GM19025 (cell line): ENCODE measurements around the gene FOXM1.

Experiments used
- ATAC-seq: cut with Tn5 transposase; IDR thresholded peaks from one replicate; pipeline ENCODE4 v1.9.1; 2021; ENCODE audit warnings: mild to moderate bottlenecking, low read depth, moderate library complexity; ENCODE audit not compliant: unreplicated experiment

FOXM1 gene

DNA sequence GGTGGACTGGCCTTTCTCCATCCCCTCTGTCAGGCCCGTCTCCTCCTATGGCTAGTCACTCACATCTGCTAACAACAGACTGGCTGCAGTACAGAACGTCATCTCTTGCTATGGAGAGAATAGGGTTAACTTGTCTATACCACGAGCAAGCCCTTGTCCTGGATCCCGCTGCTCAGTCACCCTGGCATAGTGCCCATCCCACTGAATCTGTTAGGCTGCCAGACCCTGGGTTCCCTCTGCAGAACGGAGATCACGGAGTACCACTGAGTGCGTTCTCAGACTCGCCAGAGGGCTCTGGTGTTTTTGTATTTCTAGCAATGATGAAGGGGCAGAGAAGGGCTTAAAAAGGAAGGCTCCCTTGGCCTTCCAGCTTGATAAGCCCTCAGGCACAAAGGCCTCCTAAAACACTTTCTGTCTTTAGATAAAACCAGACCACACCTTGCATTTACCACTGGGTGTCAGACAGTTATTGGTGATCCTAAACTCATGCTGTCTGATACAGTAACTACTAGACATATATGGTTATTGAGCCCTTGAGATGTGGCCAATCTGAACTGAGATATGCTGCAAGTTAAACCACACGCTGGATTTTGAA, 35.8 kb downstream of the FOXM1 start:
- no peak for ATAC-seq

DNA sequence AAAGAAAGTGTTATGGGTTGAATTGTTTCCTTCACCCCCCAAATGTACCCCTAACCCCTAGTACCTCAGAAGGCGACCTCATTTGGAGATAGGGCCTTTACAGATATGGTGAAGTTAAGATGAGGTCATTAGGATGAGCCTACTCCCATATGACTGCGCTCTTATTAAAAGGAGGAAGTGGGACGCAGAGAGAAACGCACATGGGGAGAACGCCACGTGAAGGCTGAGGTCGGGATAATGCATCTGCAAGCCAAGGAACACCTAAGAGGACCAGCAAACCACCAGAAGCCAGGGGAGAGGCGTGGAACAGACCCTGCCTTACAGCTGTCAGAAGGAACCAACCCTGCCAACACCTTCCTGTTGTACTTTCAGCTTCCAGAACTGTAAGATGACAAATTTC, 40.4 kb downstream of the FOXM1 start:
- no peak for ATAC-seq

DNA sequence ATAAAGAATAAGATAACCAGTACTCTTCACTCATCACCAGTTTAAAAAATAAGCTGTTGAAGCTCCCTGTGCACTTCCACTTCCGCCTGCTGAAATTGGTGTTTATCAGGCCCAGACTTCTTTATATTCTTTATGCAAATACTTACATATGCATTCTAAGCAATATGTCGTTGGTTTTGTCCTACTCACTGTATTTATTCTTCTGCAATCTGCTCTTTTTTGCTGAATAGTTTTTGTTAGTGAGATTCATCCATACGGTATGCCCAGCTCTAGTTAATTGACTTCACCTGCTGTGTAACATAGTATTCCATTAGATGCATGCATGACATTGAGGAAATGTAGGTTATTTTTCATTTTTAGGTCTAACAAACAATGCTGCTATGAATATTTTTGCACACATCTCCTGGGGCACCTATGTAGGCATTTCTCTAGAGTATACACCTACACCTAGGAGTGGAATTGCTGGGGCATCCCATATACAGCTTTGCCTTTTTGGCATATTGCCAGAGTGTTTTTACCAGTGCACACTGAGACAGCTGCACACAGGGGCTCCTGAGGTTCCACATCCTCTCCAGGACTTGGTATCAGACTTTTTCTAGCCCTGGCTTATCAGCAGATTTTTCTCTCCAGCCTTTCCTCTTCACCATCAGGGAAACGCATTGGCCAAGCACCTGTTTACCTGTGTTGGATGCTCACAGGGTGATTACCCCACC, 41.1 kb downstream of the FOXM1 start:
- no peak for ATAC-seq

DNA sequence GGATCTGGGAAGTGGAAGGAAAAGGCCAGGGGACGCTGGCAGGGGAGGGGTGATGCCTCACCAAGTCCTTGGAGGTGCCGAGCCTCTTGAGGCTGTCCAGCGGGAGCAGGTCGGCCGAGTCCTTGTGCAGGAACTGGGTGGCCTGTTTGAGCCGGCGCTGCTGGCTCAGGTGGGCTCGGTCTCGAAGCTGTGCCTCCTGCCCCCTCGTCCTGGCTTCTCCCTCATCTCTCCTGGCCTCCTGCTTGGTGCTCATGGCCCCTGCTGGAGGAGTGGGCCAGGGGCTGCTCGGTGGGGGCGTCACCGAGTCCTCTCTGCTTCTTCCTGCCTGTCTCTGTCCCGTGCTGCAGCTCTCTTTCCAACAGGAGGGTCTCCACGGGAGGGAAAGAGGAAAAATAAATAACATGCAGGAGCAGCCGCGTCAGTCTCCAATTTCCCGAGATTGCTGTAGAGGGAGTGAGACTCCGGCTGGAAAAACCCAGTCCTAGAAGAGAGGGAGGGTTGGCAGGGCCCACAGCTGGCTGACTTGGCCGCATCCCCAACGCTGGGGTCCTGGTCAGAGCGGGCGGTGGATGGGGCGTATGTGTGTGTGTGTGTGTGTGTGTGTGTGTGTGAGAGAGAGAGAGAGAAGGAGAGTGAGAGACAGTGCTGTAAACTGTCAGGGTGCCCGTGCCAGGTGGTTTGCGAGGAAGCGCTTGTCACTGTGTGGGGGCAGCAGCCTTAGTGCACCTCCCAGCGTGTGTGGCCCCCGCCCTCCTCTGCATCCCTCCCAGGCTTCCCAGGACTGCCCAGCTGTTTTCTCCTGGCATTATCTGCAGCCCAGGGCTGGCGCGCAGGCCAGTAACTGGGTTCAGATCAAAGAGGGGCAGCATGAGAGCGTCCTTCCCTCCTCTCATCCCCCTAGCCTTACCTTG, 42.1 kb downstream of the FOXM1 start, which contains the start of gene NRIP2:
Gene NRIP2, minus strand, starts transcription at position 455 of the 911 bp plus-strand sequence. Its CDS starts 52 bp downstream, at position 403.
- no peak for ATAC-seq

DNA sequence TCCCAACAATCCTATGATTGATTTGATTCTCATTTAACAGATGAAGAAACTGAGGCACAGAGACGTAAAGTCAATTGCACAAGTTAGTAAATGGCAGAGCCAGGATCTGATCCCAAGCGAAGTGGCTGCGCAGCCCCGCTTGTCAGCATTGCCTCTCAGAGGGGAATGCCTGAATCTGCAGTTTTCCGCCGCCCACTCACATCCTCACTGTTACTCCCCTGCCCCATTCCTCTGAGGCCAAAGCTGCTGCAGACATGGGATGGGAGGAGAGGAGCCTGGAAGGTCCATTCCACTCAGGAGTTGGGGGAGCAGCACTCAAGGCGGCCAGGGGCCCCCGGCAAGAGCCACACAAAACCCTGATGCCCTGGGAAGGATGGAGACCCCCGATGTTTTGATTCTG, 43.2 kb downstream of the FOXM1 start:
- ATAC-seq, result no peak

DNA sequence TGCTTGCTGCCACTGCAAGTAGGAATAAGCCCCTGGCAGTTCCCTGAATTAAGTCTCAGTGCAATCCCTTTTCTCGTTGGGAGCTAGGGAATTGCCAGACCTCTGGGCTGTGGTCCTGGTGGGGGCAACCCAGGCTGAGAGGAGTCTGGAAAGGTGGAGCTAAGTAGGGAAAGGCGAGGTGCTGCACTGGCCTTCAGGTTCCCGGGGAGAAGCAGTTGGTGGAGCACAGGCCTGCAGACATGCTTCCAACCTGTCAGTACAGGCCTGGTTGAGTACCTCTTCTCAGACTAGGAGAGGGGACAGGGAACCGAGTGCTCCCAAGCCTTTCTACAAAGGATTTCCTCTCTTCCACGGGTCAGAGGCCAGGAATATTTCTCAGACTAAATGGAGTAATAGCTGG, 43.6 kb downstream of the FOXM1 start:
- ATAC-seq, result no peak

DNA sequence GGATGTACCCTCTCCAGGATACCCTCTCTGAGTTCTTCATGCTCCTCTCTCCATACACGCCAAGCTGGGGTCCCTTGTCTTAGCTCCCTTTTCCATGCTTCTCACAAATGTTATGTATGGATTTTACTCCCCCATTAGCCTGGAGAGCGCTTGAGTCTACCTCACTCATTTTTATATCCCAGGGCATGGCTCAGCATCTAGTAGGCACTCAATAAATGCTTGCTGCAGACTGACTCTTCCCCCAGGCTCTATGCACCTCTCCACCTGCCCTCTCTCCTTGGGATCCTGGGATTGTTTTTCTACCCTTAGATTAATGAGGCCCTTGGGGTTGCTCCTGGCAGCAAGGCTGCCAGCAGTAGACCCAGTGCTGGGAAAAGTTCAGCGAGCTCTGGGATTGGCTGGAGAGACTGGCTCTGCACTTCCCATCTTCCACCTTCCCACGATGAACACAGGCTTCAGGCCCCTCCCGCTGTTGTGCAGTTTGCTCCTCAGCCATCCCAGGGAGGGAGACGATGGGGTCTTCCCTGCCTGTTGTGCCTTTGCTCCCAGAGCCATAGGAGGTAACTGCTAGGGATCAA, 44.3 kb downstream of the FOXM1 start:
- ATAC-seq, result no peak

DNA sequence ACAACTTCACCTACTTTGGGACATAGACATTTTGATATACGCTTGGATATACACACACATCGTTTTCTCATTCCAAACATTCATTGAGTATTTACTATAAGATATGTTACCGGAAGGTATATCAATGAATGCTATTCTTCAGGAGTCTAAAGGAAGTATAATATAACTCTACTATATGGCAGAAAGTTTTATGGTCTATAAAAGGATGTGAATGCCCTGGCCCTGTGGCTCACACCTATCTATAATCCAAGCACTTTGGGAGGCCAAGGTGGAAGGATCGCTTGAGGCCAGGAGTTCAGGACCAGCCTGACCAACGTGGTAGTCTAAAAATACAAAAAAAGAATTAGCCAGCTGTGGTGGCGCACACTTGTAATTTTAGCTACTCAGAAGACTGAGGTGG, 47.7 kb downstream of the FOXM1 start:
- ATAC-seq, result no peak

DNA sequence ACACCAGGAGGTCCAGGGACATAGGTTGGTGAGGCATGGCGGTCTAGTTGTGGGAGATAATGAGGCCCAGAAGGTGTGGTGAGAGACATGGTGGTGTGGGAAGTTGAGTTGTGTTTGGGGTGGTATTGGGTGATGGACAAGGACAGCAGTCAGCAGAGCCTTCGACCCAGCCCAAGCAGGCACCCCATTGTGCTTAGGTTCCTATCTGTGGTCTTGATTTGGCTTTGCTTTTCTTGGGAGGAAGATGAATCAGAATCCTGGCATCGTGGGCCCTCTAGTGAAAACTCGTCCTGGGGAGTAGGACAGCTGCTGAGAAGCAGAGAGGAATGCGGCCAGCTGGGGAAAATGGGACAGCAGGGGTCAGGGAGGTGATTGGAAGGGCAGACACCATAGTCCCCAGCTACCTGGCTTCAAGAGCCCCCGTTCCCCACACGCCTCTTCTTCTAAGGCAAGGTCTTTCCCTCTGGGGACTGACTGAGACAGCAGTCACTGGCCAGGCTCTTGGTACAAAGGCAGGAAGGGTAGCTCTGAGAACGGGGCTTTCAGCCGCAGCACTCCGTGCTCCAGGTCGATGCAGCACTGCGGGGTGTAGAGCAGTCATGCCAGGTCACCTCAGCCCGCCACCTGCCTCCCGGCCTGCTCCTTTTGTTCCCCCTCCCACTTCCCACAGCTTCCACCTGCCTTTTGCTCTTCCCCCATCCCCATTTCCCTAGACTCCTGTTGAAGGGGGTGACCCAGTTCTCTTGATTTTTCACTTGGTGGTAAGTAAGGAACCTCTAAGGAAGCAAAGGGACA, 50.1 kb downstream of the FOXM1 start:
- no peak for ATAC-seq

DNA sequence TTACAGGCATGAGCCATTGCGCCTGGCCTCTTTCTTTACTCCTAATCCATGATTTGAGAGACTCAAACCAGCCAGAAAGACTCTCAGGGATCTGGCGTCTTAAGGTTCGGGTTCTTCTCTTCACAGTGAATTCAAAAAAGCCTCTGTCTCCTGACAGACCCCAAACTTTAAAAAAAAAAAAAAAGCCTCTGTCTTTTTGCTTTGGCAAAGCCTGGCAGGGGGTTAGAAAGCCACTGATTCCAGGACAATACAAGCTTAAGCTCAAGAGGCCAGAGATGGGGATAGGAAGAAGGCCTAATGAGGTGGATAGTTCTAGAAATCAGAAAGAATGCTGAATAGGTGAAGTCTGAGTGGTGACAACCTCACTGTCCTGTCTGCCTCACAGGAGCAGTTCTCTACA, 50.9 kb downstream of the FOXM1 start:
- ATAC-seq, result no peak

DNA sequence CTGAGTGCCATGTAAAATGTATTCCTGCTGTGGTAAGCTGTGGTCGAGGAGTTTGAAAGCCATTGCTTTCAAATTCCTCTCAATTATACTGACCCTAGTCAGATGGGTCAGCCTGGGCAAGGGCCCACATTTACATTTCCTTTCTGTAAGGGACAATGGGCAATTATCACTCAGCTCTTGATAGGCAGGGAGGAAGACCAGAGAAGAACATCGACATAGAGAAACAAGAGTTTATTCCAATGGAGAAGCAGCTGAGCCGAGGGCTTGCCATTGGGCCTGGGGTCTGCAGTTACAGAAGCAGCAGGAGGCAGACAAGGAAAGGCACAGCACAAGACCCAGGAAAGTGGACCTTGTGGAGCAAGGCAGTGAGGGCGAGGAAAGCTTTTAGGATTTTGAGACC, 51.8 kb downstream of the FOXM1 start:
- no peak for ATAC-seq

DNA sequence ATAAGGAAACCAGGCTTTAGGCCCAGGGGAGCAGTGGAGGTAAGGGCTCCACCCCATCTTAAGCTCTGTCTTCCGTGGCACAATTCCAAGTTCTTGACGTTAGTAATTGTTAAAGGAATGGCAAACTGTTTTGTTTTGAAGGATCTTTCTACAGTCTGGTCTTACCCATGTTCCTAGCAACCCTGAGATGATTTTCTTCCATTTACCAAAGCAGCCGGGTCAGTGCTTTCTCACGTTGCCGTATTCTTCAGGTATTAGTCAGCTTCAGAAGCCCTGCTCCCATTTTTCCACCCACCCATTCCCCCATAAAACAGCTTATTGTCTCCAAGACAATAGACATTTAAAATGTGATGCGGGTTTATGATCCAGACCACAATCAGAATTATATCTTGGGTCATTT, 52.4 kb downstream of the FOXM1 start:
- no peak for ATAC-seq

DNA sequence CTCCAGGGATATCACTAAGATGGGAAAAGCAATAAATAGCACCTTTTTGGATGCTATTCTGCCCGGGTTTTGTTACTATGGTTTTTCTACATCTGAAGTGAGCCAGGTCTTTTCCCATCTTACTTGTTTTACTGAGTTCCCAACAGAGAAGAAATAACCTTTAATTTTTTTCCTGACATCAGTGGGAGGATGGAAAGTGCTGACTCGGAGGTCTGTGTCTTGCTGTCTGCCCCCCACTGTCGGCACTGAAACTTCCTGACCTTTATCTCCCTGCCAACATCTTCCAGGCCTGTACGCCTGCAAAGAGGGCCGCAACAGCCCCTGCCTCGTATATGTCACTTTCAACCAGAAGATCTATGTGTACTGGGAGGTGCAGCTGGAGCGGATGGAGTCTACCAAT, 53.5 kb downstream of the FOXM1 start:
- no peak for ATAC-seq

DNA sequence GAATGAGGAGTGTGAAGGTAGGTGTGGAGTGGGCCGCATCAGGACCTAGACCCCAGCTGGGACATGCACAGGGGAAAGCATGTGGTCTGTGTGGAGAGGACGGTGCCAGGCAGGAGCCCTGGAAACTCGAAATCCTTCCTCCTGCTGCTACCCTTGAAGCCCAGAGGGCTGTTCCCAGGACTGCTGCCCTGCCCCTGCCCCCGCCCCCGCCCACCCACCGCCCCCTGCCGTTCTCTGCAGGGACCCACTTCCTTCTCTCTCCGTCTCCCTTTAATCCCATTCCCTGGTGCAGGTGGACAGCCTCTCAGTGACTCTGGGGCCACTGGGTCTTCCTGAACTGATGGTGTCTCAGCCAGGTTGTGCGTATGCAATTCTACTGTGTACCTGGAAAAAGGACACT, 56.5 kb downstream of the FOXM1 start:
- ATAC-seq, result no peak

DNA sequence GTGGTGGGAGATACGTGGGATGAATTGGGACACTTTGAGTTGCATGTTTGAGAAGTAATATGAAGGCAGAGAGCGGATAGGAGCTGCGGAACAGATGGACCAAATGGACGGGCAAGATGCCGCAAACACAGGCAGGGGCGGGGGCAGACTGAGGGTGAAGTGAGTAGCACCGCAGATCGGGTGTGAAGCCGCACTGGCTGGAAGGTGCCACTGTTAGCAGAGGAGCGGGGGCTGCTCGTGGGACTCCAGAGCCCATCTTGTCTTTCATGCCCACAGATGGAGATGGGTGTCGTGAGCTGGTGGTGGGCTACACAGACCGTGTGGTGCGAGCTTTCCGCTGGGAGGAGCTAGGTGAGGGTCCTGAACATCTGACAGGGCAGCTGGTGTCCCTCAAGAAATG, 57.2 kb downstream of the FOXM1 start:
- no peak for ATAC-seq

DNA sequence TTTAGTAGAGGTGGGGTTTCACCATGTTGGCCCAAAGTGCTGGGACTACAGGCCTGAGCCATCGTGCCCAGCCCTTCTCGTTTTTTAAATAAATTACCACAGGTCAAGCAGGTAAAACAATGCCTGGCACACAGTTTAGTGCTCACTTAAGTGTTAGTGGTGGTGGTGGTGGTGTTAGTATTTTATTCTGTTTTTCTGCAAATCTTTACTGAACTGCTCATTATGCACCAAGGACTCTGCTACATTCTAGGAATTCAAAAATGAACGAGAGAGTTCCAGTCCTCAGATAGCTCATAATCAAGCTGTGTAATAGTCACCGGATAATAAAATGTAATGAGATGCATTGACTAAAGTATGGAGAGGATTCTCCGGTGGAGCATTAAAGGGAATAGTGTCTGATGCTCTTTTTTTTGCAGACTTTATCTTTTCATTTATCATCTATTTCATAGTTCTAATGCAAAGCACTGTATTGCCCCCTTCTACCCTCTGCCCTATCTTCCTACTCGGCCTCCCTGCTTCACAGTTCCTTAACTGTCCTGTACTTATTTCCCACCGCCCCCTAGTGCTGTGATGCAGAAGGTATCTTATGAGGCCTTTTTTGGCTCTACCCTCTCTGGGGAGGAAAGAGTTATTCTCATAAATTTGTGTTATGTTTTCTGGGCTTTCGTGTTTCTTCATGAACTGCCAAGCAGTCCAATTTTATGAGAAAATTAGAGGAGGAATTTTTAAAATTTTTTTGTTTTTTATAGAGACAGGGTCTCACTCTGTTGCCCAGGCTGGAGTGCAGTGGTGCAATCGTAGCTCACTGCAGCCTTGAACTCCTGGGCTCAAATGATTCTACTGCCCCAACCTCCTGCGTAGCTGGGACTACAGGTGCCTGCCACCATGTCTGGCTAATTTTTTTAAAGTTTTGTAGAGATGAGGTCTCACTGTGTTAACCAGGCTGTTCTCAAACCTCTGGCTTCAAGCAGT, 63.5 kb downstream of the FOXM1 start:
- ATAC-seq, result no peak

DNA sequence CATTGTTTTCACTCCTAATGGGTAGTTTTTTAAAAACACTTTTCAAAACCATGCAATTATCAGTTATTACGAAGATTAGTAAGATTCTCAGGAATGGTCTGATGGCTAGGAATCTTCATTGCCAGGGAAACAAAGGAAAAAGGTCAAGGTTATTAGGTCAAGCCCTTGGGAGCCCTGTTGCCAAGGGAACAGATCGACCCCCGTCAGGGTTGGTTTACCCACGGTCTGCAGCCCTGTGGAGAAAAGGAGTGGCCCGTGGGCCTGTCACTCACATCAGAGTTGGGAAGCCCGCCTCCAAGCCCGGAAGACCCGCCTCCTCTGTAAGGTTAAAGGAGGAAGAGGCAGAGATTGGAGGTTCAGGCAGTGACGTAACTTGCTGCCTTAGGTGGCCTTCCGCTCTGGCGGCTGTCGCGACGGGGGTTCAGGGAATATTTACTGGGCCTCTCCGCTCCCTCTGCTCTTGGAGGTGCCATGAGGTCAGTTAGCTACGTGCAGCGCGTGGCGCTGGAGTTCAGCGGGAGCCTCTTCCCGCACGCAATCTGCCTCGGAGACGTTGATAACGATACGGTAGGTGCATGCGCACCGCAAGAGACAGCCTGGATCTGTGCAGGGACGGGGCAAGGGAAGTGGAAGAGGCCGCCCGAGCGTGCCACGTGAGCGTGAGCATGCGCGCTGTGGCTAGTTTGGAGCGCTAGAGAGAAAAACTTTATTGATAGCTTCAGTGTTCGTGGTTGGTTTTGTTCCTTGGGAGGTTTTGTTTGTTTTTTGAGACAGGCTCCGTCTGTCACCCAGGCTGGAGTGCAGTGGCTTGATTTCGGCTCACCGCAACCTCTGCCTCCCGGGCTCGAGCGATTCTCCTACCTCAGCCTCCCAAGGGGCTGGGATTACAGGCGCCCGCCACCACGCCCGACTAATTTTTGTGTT, 64.4 kb downstream of the FOXM1 start, which contains the start of gene ITFG2:
Gene ITFG2, plus strand, starts transcription at position 379 of the 924 bp plus-strand sequence. Its CDS starts 93 bp downstream, at position 472.
- ATAC-seq, result peak; percentile 92

DNA sequence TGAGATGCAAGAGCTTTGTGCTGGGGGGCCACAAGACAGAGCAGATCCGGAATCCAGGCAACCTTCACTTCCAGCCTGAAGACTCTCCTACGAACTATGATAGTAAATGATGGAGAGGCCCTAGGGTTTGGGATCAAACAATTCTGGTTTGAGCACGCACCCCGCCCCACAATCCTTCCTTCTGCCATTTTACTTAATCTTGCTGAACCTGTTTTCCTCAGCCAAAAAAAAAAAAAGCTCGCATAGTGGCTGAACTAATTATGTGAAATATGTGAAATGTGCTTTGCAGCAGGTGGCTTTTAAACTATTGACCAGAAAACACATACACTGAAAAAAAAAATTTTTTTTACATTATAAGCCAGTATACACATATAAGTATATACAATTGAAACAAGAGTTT, 65.2 kb downstream of the FOXM1 start:
- ATAC-seq, result no peak
